HPDE6-E6E7 (cell line): ENCODE results near the gene OR5AU1.

Experiments
- DNase-seq: peaks from one replicate; pipeline ENCODE4 v3.0.0; 2011; ENCODE audit warnings: missing footprints; ENCODE audit errors: extremely low spot score

OR5AU1 gene

DNA sequence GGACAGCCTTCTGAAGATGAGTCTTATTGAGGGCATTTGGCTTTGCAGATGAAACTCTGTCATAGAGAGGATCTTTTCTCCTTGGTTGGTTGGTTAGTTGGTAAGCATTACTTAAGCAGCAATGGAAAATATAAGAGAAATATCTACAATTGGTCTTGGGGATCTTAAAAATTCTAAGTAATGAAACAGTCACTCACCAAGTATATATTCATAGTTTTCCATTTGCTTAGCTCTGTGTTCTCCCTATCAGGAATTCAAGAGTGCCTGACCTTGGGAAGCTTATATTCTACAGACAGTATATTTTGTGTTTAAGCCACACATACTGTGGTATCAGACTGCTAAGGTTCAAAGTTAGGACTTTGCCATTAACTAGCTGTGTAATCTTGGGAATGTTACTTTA is at the start of gene OR5AU1:
TSS of gene OR5AU1 (minus strand) at position 101 of the 400 bp plus-strand sequence. CDS start 191 bp downstream, outside the sequence.
- DNase-seq, result no peak

DNA sequence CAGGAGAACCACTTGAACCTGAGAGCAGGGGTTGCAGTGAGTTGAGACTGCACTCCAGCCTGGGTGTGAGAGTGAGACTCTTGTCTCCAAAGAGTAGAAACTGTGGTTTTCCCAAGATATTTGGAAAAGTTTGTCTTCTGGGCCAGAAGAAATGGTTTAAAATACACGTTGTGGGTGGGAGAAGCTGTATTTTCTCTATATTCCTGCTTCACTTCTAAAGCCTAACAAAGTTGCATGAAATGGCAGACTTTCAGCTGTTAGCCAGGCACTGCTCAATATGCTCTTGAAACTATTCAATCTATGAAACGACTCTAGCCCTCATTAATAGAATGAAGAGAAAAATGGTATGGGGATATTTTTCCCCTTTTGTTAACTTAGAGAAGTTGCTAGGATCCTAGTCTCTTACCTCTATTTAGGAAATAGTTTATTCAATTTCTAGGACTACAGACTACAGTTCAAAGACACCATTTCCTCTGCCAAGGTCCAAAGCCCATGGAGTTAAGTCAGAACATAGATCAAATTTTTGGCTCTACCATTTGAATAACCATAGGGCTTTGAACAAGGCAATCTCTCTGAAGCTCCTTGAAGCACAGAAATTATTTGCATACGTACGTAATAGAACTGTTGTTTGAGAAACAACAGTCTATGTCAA is 49.3 kb upstream of the OR5AU1 start:
- DNase-seq, result no peak

DNA sequence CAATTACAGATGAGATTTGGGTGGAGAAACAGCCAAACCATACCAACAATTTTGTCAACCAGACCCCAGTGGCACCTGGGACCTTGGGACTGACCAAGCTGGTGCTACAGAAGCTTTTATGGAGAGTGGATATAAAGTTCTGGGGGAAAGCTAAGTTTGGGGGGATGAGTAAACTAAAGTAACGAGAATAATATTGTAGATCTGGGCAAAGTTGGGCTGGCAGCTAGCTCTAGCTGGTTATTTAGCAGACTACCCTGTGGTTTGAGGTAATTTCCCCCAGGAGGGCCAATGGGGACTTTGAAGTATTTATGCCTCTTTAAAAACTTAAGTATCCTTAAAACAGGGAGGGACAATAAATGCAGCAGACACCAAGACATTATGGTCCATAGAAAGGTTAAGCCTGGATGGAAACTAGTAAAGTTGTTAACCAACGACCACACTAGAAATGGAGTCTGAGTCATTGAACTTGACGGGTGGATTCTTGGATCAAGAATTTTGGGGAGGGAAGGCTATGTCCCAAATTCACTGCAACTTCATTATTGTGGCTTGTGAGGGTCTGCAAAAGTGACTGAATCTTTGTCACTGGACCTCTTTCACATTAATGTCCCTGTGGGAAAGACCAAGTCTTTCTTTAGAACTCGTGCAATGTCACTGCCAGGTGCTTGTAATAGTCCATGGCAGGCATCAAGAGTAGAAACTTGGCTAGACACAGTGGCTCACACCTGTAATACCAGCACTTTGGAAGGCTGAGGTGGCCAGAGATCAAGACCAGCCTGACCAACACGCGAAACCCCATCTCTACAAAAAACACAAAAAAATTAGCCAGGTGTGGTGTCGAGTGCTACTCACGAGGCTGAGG is 48.5 kb upstream of the OR5AU1 start:
- DNase-seq, result no peak

DNA sequence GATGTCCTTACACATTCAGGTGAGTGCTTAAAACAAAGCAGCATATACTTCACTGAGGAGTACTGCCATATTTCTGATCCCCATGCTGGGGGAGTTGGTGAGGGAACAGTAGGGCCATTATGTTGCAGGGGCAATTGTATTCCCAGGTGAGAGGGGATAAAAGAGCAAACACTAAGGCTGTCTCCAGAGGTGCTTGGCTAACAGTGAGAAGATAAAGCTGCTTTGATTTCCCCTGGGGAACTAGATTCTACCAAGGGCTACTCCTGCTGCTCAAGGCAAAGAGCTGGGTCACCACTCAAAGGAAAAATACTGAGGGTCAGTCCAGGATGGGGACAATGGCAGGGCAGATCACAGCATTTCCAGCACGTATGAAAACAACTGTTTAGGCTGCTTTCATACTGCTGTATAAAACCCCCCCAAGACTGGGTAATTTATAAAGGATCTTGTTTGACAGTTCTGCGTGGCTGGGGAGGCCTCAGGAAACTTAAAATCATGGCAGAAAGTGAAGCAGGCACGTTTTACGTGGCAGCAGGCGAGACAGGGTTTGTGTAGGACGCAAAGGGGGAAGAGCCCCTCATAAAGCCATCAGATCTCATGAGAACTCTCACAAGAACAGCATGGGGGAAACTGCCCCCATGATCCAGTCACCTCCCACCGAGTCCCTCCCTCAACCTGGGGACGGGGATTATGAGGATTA is 47.8 kb upstream of the OR5AU1 start:
- DNase-seq, result no peak

DNA sequence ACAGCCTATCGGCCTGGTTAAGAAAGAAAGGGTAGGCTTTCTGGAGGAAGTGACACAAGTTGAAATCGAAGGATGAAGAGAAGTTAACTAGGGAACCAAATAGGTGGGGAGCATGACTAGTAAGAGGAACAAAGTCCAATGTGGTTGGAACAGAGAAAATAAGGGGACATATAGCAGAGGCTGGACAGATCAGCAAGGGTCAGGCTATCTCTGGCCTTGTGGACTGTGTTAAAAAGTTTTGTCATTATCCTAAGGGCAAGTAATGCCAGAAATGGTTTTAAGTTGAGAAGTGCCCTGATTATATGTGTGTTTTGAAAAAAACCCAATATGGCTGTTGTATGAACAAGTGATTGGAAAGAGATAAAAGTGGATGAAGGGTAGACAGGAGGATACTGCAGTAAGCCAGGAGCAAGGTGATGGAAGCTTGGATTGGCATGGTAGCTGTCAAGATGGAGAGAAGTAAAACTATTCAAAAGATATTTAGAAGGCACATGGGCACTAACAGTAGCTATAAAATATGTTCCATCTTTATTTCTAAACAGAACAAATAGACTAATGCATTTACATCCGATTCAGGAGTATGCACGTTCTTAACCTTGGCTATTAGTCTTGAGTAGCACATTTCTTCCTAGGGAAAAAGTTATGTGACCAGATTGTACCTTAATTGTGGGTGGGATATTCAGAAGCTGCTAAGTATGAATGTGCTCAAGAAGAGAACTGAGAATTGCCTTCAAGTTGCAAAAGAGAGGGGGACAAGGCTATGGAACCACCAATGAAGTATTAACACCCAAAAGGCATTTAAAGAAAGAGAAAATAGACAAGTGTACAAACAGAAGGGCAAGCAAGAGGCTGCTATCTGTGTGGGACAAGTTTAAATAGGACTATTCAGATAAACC is 46.8 kb upstream of the OR5AU1 start:
- DNase-seq, result no peak

DNA sequence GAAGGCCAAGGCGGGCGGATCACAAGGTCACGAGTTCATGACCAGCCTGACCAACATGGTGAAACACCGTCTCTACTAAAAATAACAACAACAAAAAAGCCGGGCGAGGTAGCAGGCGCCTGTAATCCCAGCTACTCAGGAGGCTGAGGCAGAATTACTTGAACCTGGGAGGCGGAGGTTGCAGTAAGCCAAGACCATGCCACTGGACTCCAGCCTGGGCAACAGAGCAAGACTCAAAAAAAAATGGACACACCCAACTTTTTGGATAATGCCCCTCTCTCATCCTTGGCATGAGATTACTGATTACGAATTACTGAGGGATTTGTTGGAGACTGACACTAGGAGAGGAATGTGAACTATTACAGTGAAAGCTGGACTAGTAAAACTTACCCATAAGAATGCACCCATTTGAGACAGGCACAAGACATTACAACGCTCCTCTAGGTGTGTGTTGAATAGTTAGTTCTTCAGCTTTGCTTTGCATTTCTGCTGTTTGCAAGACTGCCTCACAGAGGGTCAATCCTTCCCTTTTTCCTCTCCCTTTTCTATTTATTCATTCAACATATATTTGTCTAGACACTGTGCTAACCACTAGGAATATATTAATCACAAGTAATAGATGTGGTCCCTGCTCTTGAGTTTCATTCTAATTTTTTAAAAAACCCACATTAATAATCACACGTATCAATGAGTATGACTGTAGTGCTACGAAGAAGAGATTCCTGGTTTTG is 46.0 kb upstream of the OR5AU1 start:
- no peak for DNase-seq

DNA sequence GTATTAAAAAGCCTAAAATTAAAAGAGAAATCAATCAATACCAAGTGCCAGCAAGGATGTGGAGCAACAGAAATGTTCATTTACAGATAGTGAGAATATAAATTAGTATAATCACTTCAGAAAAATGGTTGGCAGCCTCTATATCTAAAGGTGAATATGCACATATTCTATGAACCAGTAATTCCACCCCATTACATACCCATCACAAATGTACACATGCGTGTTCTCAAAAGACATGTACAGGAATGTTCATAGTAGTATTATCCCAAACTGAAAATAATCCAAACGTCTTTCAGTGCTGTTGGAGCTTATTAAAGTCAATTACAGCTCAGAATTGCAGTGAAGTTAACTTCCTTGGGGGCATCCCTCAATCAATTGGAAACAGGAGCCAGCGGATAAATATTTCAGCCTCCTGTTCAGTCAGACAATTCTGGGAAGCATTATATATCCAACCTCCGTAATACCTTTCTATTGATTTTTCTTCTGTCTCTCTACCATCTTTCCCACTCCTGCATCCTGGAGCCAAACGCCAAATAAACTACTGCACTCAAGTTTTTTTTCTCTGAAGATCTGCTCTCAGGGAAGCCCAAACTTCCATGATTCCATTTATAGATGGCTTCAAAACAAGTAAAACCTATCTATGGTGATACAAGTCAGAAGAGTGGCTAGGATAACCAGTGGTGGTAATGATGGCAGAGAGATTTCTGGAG is 45.0 kb upstream of the OR5AU1 start:
- no peak for DNase-seq

DNA sequence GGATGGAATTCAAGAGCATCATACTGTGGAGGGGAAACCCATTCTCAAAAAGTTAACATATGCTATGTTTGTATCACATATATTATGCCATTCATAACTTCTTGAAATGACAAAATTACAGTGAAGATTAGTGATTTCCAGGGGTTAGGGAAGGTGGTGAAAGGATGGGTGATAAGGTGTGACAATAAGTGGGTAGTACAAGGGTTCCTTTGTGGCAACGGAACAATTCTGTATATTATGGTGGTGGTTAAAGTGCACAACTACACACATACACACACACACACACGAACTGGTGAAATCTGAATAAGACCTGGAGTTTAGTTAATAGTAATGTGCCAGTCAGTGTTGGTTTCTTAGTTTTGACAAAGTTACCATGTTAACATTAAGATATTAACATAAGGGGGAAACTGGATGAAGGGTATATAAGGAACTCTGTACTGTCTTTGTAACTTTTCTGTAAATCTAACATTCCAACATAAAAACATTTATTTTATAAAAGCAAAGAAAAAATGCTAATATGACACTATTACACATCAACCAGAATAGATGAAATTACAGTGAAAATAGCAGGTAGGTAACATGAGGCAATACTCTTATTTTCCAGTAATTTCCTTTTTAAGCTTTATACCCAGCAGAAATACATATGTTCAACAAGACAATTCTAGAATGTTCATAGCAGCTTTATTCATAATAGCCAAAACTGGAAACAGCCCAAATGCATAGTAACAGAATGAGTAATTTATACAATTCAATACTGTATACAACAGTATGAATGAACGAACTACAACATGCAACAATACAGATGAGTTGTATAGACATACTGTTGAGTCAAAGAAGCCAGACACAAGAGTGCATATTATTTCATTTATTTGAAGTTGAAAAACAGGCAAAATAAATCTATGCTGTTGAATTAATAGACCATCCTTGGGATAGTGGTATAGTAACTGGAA is 44.0 kb upstream of the OR5AU1 start:
- DNase-seq, result no peak

DNA sequence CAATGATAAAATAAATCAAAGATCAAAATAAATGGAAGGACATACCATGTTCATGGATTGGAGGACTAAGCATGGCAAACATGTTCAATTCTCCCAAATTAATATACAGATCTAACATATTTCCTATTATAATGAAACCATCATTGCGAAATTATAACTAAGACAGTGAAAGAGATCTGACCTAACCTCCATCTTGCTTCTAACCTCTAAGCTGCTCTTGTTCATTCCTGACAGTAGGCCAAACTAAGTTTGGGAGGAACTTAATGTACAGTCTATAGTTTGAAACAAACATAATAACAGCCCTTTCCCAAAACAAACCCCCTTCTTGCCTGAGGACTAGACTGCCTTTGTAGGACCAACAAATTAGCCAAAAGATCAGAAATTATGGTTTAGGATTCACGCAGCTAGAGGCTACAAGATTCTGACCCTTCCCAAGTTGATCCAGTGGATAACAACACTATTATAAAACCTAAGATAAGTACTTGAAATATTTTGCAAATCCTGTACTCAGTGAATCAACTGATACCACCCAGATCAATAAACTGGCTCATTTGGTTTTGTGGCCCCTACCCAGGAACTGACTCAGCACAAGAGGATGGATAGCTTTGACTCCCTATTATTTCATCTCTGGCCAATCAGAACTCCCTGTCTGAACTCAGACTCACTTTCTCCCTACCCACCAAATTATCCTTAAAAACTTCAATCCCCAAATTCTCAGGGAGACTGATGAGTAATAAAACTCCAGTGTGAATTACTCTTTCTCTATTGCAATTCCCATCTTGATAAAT is 41.7 kb upstream of the OR5AU1 start:
- DNase-seq, result no peak

DNA sequence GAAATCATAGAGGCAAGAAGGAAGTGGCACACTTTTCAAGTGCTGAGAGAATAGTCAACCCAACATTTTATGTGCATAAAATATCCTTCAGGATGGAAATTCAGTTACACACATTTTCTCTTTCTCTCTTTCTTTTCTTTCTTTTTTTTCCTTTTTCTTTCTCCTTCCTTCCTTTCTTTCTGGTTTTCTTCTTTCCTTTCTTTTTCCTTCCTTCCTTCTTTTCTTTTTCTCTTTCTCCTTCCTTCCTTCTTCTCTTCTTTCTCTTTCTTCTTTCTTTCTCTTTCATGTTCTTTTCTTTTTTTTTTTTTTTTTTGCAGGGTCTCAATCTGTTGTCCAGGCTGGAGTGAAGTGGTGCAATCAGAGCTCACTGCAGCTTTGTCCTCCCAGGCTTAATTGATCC is 38.7 kb upstream of the OR5AU1 start:
- no peak for DNase-seq

DNA sequence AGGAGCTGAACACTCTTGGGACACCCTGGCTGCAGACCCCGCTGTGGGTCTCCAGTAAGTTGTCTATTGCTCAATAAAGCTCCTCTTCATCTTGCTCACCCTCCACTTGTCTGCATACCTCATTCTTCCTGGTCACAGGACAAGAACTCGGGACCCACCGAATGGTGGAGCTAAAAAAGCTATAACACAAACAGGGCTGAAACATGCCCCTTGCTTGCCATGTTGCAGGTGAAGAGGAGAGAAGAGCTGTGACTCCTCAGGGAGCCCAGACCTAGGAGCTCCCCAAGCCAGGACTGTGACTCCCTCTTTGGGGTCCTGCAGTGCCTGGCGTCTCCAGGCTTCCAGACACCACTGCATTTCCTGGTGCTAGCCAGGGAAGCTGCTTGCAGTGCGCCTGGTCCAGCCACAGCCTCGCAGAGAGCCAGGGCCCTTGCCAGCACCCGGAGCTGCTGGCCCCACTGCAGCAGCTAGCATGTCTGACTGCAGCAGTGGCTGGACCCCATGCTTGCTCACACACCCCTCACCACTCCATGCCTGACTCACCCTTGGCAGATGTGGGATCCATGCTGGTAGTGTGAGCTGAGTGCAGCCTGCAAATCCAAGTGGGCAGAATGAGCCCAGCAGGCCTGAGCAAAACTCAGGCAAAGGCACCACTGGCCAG is 37.1 kb upstream of the OR5AU1 start:
- DNase-seq, result no peak

DNA sequence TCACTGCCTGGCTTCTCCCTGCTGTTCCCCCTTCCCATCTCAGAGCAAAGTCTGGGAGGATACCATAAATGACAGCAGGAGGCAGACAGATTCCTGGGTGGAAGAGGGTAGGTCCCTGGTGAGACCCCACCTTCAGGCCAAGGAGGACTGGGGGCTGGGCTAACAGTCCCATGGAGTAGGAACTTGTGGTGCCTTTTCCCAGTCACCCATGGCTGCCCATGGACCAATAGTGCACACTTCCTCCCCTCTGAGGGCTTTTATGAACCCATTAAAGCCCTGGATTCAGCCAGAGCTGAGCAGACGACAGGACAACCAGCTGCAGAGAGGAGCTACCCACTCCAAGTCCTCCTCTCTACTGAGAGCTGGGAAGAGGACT is 36.6 kb upstream of the OR5AU1 start:
- no peak for DNase-seq

DNA sequence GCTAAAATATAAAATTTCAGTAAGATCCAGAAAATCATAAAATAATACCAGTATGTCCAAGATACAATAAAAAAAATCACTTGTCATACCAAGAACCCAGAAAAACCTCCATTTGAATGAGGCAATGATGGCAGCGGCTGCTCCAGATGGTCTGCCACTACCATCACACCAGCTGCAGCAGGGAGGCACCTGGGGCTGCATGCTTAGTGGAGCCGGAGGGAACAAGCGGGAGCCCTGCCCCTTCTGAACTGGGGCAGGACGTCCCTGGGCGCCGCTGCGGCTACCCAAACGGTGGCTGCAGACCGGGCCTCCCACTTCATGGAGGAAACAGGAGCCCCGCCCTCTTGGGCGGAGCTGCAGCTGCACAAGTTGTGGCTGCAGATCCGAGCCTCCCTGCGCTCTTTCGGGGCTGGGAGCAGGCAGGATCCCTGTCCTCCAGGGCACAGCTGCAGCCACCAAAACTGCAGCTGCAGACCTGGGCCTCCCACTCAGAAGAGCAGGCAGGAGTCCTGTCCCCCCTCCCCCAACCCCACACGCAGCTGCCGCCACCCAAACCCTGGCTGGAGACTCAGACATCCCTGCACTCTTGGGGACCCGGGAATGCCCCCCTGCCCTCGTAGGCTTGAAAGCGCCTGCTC is 36.1 kb upstream of the OR5AU1 start:
- DNase-seq, result peak; percentile 35

DNA sequence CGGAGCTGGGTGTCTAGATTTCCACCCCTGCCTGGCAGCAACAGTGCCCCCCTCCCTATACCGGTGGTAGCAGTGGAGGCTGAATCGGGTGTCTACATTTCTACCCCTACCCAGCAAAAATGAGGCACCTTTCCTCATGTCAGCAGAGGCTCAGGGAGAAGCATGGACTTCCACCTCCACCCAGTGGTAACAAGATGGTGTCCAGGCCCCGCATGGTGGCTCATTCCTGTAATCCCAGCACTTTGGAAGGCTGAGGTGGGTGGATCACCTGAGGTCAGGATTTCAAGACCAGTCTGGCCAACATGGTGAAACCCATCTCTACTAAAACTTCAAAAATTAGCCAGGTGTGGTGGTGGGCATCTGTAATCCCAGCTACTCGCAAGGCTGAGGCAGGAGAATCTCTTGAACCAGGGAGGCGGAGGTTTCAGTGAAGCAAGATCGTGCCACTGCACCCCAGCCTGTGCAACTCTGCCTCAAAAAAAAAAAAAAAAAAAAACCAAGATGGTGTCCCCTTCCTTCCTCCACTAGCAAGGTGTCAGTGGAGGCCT is 35.5 kb upstream of the OR5AU1 start:
- no peak for DNase-seq

DNA sequence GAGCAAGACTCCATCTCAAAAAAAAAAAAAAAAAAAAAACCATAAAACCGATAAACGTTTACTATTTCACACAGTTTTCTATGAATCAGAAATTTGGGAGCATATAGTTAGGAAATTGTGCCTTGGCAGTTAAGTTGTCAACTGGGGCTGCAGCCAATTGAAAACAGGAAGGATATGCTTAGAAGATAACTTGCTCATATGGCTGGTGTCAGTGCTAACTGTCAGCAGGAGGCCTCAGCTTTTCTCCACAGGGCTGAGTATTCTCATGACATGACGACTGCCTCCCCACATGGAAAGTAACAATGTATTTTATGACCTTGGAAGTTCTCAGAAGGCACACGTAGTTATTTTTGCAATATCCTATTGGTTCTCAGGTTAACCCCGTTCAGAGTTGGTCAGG is 29.6 kb upstream of the OR5AU1 start:
- DNase-seq, result no peak

DNA sequence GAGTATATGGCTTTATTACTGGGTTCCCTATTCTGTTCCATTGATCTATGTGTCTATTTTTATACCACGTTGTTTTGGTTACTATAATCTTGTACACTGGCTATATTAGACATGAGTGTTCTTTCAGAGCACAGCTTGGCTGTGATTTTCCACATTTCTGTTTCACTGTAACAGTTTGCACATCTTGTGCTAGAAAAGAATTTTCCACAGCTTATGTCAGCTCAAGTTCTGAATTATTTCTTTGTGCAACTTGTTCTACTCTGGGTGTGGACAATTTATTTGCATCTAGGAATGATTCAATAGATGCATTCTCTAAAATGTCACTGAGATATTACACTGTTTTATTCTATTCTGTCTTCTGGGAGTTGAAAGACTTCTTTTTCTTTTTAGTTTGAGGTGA is 28.4 kb upstream of the OR5AU1 start:
- DNase-seq, result no peak

DNA sequence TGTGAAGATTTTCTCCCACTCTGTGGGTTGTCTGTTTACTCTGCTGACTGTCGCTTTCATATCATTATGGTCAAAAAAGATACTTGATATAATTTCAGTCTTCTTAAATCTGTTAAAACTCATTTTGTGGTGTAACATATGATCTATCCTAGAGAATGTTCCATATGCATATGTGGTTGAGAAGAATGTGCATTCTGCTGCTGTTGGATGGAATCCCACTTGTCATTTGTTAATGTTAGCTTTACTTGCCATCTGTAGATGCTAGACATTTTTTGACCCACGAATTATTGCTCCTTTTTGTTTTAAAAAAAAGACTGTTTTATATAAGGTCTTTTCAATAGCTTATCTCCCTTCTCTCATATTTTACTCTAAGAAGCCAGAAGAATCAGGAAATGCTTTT is 26.3 kb upstream of the OR5AU1 start:
- no peak for DNase-seq
